Stomach (tissue), 4 donors: ENCODE data around the gene CEACAM16.

Experiments used
- EP300 ChIP-seq: sonication (generic); formaldehyde crosslinking; IDR thresholded peaks from one replicate; pipeline ENCODE4 v1.6.1; 2017; ENCODE audit warnings: antibody characterized with exemption
- POLR2A ChIP-seq, 4 donors: fragments of 450-650 bp; IDR thresholded peaks; one replicate each; pipeline ENCODE4 v1.6.1; 2016; ENCODE audit warnings: antibody characterized with exemption in 4 of 4, control low read depth in 2 of 4, mild to moderate bottlenecking in 1 of 4, moderate library complexity in 1 of 4
- POLR2AphosphoS5 ChIP-seq, 3 donors: sonication (generic); formaldehyde crosslinking; IDR thresholded peaks; one replicate each; pipeline ENCODE4 v1.6.1; 2016; ENCODE audit warnings: antibody characterized with exemption in 3 of 3
- TF ChIP-seq, protein P1 (sequence below), 7 experiments: fragments of 450-650 bp in 4 of 7; fragments of 200-600 bp in 3 of 7; sonication (generic) in 3 of 7; IDR thresholded peaks; one replicate each; pipeline ENCODE4 v1.5.1; 2016 to 2019; ENCODE audit warnings: antibody characterized with exemption in 7 of 7, control low read depth in 2 of 7, mild to moderate bottlenecking in 1 of 7

DNA sequence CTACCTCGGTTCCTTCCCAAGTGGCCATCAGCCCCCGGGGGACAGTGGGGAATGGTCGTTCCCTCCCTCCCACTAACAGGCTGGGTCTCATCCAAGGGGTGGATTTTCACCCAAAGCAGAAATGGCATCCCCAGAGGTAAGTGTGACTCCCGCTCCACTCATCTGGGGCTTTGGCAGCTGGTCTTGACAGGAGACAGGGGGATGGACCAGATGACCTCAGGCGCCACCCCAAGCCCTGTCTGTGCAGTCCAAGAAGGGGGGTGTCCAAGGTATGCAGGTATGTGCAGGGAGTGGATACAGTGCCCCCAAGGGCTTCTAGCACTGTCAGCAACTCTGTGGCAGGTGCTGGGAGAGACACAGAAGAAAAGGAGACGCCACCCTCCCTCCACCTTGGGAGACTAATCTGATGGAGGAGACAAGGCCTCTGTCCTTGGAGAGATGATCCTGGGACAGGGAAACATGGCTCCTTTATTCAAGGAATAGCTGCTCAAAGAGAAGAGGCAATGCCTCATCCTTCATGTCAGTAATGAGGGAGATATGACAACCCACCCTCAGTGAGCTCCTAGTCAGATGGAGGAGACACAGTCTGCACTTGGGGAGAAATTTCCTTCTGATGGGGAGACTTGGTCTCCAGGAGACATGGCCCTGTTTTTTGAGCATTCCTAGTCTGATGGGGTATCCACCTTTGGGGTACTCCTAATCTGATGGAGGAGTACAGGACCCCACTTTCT is 7.7 kb downstream of the CEACAM16 start:
- no peak for TF ChIP-seq EP300
- TF ChIP-seq, protein P1, sequence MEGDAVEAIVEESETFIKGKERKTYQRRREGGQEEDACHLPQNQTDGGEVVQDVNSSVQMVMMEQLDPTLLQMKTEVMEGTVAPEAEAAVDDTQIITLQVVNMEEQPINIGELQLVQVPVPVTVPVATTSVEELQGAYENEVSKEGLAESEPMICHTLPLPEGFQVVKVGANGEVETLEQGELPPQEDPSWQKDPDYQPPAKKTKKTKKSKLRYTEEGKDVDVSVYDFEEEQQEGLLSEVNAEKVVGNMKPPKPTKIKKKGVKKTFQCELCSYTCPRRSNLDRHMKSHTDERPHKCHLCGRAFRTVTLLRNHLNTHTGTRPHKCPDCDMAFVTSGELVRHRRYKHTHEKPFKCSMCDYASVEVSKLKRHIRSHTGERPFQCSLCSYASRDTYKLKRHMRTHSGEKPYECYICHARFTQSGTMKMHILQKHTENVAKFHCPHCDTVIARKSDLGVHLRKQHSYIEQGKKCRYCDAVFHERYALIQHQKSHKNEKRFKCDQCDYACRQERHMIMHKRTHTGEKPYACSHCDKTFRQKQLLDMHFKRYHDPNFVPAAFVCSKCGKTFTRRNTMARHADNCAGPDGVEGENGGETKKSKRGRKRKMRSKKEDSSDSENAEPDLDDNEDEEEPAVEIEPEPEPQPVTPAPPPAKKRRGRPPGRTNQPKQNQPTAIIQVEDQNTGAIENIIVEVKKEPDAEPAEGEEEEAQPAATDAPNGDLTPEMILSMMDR (IDR thresholded peaks at IDR 0.05): no peak
- no peak for TF ChIP-seq POLR2AphosphoS5 (IDR thresholded peaks at IDR 0.05)
- no peak for TF ChIP-seq POLR2A (IDR thresholded peaks at IDR 0.05)
